ENCODE data around the gene MLYCD.

MLYCD gene

DNA sequence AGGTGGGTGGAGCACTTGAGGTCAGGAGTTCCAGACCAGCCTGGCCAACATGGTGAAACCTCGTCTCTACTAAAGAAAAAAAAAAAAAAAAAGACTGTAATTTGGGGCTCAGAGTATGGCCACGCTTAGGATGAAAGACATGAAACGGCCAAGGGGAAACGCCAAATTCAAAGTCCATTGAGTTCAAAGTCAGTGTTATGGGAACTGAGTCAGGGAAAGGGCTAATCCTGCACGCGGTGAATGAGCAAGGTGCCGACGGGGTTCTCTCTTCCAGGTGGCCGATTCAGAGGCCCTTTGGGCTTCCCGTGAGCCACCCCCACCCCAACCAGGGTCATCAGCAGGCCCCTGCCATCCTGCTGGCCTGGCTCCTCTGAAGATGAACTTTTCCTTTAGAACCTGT, 46.7 kb downstream of the MLYCD start:
- H3K9me3 ChIP-seq (ENCODE audit: control insufficient read depth, low read length), result no peaks in the 10 kb centered on the region
- no peak overlapping the region for H3K14ac ChIP-seq (ENCODE audit: low read length in 2 of 2)
- no peak overlapping the region for H3K18ac ChIP-seq (ENCODE audit: low read depth in 1 of 2, low read length in 2 of 2)
- H3K4ac ChIP-seq (ENCODE audit: low read depth in 1 of 2, low read length in 2 of 2), result no peak overlapping the region
- 94% methylated on average over 10 of the region's 10 CpGs for WGBS
- peaks cover 10 to 11% of the 10 kb centered on the region in 2 experiments for H3K27me3 ChIP-seq (ENCODE audit: control insufficient read depth in 1 of 2, insufficient read depth in 1 of 2, low read length in 2 of 2)
- H3K79me1 ChIP-seq (replicated peaks; ENCODE audit: low read length, poor library complexity, severe bottlenecking), result no peaks in the 10 kb centered on the region
- no peak overlapping the region for H3K27ac ChIP-seq (ENCODE audit: low read length, poor library complexity, severe bottlenecking)
- DNase-seq, result no peak
- H3K4me3 ChIP-seq (ENCODE audit: insufficient read depth in 1 of 2, low read depth in 1 of 2, low read length in 2 of 2), result no peak overlapping the region
- no peak overlapping the region for H2BK12ac ChIP-seq (ENCODE audit: low read length in 2 of 2)
- H2BK15ac ChIP-seq (ENCODE audit: low read depth, poor library complexity, severe bottlenecking), result no peak overlapping the region
- no peak overlapping the region for H2AFZ ChIP-seq (ENCODE audit: low read depth, low read length)
- H2AK5ac ChIP-seq (ENCODE audit: low read length, severe bottlenecking), result no peak overlapping the region
- H3K4me1 ChIP-seq (ENCODE audit: control insufficient read depth, insufficient read depth, low read depth, low read length), result peaks cover 12% of the 10 kb centered on the region
- H4K8ac ChIP-seq (ENCODE audit: low read length), result no peak overlapping the region
- no peak overlapping the region for H2BK5ac ChIP-seq (ENCODE audit: low read depth, low read length, poor library complexity, severe bottlenecking)
- no peak overlapping the region for H2BK120ac ChIP-seq (ENCODE audit: low read depth, low read length)
- H4K91ac ChIP-seq (ENCODE audit: low read length), result no peak overlapping the region
- no peak overlapping the region for H3K4me2 ChIP-seq (ENCODE audit: low read length, poor library complexity, severe bottlenecking)
- no peak overlapping the region for H3K23ac ChIP-seq (ENCODE audit: low read length in 2 of 2)
- no peak overlapping the region for H3K9ac ChIP-seq (ENCODE audit: low read length)
- H3K36me3 ChIP-seq (ENCODE audit: control insufficient read depth in 1 of 2, insufficient read depth in 2 of 2, low read depth in 1 of 2, low read length in 2 of 2), result no peaks in the 10 kb centered on the region

DNA sequence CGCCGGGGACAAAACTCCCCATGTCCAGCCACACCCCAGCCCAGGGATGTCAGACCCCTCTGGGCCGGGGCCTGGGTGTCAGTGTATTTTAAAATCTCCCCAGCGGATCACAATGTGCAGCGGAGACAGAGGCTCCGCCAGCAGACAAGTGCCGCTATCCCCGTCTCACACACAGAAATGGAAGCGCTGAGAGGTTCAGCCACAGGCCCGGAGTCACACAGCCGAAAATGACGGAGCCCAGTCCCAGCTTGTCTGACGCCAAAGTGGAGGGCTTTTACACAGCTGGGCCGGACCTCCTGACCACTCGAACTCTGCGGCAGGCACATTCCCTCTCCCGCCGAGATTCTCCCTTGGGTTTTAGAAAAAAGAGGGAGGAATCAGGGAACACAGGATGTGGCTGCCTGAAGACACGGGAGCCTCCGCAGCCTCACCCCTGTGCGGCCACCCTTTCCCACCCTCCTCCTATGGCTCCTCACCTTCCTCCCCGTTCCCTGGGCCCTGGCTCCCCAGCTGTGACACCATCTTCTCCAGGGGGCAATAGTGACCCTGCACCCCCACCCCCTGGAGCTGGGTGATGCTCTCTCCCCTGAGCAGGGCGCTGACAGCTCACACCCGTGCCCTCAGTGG, 47.4 kb downstream of the MLYCD start:
- Histone ChIP-seq H3K79me1 (replicated peaks; ENCODE audit: low read length, poor library complexity, severe bottlenecking) (no peaks in the 10 kb centered on the region), H2BK5ac (ENCODE audit: low read depth, low read length, poor library complexity, severe bottlenecking) (no peak overlapping the region), H3K36me3 (ENCODE audit: control insufficient read depth in 1 of 2, insufficient read depth in 2 of 2, low read depth in 1 of 2, low read length in 2 of 2) (no peaks in the 10 kb centered on the region), H3K4ac (ENCODE audit: low read depth in 1 of 2, low read length in 2 of 2) (peak overlapping the region in 1 of 2 experiments; percentile 50), H4K8ac (ENCODE audit: low read length) (peak overlapping the region; percentile 38), H2AK5ac (ENCODE audit: low read length, severe bottlenecking) (no peak overlapping the region), H2BK15ac (ENCODE audit: low read depth, poor library complexity, severe bottlenecking) (no peak overlapping the region), H3K4me3 (ENCODE audit: insufficient read depth in 1 of 2, low read depth in 1 of 2, low read length in 2 of 2) (no peak overlapping the region), H2AFZ (ENCODE audit: low read depth, low read length) (no peak overlapping the region), H3K4me1 (ENCODE audit: control insufficient read depth, insufficient read depth, low read depth, low read length) (peaks cover 12% of the 10 kb centered on the region), H3K9ac (ENCODE audit: low read length) (no peak overlapping the region), H3K18ac (ENCODE audit: low read depth in 1 of 2, low read length in 2 of 2) (peak overlapping the region in 1 of 2 experiments; percentile 25), H3K23ac (ENCODE audit: low read length in 2 of 2) (no peak overlapping the region), H2BK12ac (ENCODE audit: low read length in 2 of 2) (peak overlapping the region in 1 of 2 experiments; percentile 62), H3K27ac (ENCODE audit: low read length, poor library complexity, severe bottlenecking) (no peak overlapping the region), H3K27me3 (ENCODE audit: control insufficient read depth in 1 of 2, insufficient read depth in 1 of 2, low read length in 2 of 2) (peaks cover 3 to 10% of the 10 kb centered on the region in 2 experiments), H3K4me2 (ENCODE audit: low read length, poor library complexity, severe bottlenecking) (no peak overlapping the region), H4K91ac (ENCODE audit: low read length) (peak overlapping the region; percentile 70), H3K9me3 (ENCODE audit: control insufficient read depth, low read length) (no peaks in the 10 kb centered on the region), H2BK120ac (ENCODE audit: low read depth, low read length) (no peak overlapping the region), H3K14ac (ENCODE audit: low read length in 2 of 2) (no peak overlapping the region)
- WGBS, result 82% methylated on average over 23 of the region's 24 CpGs
- no peak for DNase-seq

DNA sequence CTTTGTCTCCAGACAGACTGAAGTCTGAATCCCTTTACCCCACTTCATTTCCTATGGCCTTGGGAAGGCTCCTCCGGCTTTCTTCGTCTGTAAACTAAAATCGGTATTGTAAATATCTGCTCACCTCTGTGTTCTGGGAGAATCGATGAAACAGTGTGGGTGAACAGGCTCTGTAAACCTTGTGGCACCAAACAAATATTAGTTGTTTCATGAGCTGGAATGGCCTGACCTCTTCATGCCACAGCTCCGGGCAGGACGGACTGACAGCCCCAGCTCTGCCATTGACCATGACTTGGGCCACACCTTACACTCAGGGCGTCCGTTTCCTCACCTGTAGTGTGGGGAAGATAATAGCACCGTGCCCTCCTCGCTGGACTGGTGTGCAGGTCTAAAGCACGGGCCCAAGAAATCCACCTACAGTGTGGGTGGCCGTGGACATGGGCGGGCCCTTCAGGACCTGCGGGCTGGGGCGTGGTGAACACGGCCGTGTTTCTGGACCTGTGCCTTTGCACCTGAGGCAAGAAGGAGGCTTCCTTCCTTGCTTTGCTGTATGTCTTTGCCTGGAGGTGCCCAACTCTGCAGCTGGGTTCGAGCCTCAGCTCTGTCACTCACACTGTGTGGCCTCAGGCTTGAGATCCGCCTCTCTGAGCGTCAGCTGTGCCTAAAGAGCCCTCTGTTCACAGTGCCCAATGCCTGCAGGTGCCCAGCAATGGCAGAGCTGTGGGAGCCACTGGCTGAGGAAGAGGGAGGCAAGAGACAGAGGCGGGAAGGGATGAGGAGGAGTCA, 48.1 kb downstream of the MLYCD start:
- no peak for DNase-seq
- H4K91ac ChIP-seq (ENCODE audit: low read length), result peak overlapping the region; percentile 89
- H2BK120ac ChIP-seq (ENCODE audit: low read depth, low read length), result no peak overlapping the region
- peaks cover 3 to 10% of the 10 kb centered on the region in 2 experiments for H3K27me3 ChIP-seq (ENCODE audit: control insufficient read depth in 1 of 2, insufficient read depth in 1 of 2, low read length in 2 of 2)
- no peak overlapping the region for H3K4ac ChIP-seq (ENCODE audit: low read depth in 1 of 2, low read length in 2 of 2)
- peak overlapping the region in 1 of 2 experiments; percentile 25 for H3K18ac ChIP-seq (ENCODE audit: low read depth in 1 of 2, low read length in 2 of 2)
- peaks cover 12% of the 10 kb centered on the region for H3K4me1 ChIP-seq (ENCODE audit: control insufficient read depth, insufficient read depth, low read depth, low read length)
- no peak overlapping the region for H3K14ac ChIP-seq (ENCODE audit: low read length in 2 of 2)
- H3K9me3 ChIP-seq (ENCODE audit: control insufficient read depth, low read length), result no peaks in the 10 kb centered on the region
- no peak overlapping the region for H2BK12ac ChIP-seq (ENCODE audit: low read length in 2 of 2)
- H3K27ac ChIP-seq (ENCODE audit: low read length, poor library complexity, severe bottlenecking), result no peak overlapping the region
- H2AFZ ChIP-seq (ENCODE audit: low read depth, low read length), result no peak overlapping the region
- WGBS, result 84% methylated on average over 20 of the region's 21 CpGs
- H2BK5ac ChIP-seq (ENCODE audit: low read depth, low read length, poor library complexity, severe bottlenecking), result no peak overlapping the region
- no peak overlapping the region for H3K4me2 ChIP-seq (ENCODE audit: low read length, poor library complexity, severe bottlenecking)
- no peaks in the 10 kb centered on the region for H3K36me3 ChIP-seq (ENCODE audit: control insufficient read depth in 1 of 2, insufficient read depth in 2 of 2, low read depth in 1 of 2, low read length in 2 of 2)
- H2AK5ac ChIP-seq (ENCODE audit: low read length, severe bottlenecking), result no peak overlapping the region
- no peak overlapping the region for H2BK15ac ChIP-seq (ENCODE audit: low read depth, poor library complexity, severe bottlenecking)
- H4K8ac ChIP-seq (ENCODE audit: low read length), result peak overlapping the region; percentile 57
- no peak overlapping the region for H3K4me3 ChIP-seq (ENCODE audit: insufficient read depth in 1 of 2, low read depth in 1 of 2, low read length in 2 of 2)
- no peaks in the 10 kb centered on the region for H3K79me1 ChIP-seq (replicated peaks; ENCODE audit: low read length, poor library complexity, severe bottlenecking)
- H3K9ac ChIP-seq (ENCODE audit: low read length), result no peak overlapping the region
- H3K23ac ChIP-seq (ENCODE audit: low read length in 2 of 2), result no peak overlapping the region

DNA sequence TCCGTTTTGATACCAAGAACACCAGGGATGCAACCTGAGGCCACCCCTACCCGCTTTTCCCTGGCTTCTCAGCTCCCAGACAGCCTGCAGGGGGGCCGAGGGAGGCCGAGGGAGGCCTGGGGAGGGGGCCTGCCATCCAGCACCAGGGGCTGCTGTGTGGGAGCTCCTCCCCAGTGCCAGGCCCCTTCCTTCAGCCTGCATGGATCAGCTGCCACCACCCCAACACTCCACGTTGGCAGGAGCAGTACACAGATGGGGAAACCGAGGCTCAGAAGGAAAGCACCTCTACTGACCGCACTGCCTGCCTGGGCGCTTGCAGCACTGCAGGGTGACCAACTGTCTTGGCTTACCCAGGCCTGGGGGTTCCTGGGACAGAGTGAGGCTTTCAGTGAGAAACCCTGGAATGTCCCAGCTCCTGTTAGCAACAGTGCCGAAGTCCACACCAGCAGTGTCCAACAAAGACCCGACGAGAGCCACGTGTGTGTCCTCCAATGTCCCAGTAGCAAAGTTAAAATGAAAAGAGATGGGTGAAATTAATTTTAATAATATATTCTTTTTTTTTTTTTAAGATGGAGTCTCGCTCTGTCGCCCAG, 48.8 kb downstream of the MLYCD start:
- no peak overlapping the region for H3K4me3 ChIP-seq (ENCODE audit: insufficient read depth in 1 of 2, low read depth in 1 of 2, low read length in 2 of 2)
- H3K9ac ChIP-seq (ENCODE audit: low read length), result no peak overlapping the region
- H2BK15ac ChIP-seq (ENCODE audit: low read depth, poor library complexity, severe bottlenecking), result no peak overlapping the region
- H2AK5ac ChIP-seq (ENCODE audit: low read length, severe bottlenecking), result no peak overlapping the region
- no peak overlapping the region for H4K8ac ChIP-seq (ENCODE audit: low read length)
- 85% methylated on average over 13 of the region's 14 CpGs for WGBS
- no peaks in the 10 kb centered on the region for H3K36me3 ChIP-seq (ENCODE audit: control insufficient read depth in 1 of 2, insufficient read depth in 2 of 2, low read depth in 1 of 2, low read length in 2 of 2)
- H3K14ac ChIP-seq (ENCODE audit: low read length in 2 of 2), result no peak overlapping the region
- H2AFZ ChIP-seq (ENCODE audit: low read depth, low read length), result no peak overlapping the region
- H3K4me1 ChIP-seq (ENCODE audit: control insufficient read depth, insufficient read depth, low read depth, low read length), result peaks cover 15% of the 10 kb centered on the region
- H2BK5ac ChIP-seq (ENCODE audit: low read depth, low read length, poor library complexity, severe bottlenecking), result no peak overlapping the region
- peaks cover 3 to 10% of the 10 kb centered on the region in 2 experiments for H3K27me3 ChIP-seq (ENCODE audit: control insufficient read depth in 1 of 2, insufficient read depth in 1 of 2, low read length in 2 of 2)
- H3K79me1 ChIP-seq (replicated peaks; ENCODE audit: low read length, poor library complexity, severe bottlenecking), result no peaks in the 10 kb centered on the region
- H3K9me3 ChIP-seq (ENCODE audit: control insufficient read depth, low read length), result no peaks in the 10 kb centered on the region
- no peak overlapping the region for H3K4me2 ChIP-seq (ENCODE audit: low read length, poor library complexity, severe bottlenecking)
- no peak overlapping the region for H3K27ac ChIP-seq (ENCODE audit: low read length, poor library complexity, severe bottlenecking)
- H3K18ac ChIP-seq (ENCODE audit: low read depth in 1 of 2, low read length in 2 of 2), result no peak overlapping the region
- no peak overlapping the region for H4K91ac ChIP-seq (ENCODE audit: low read length)
- no peak overlapping the region for H3K23ac ChIP-seq (ENCODE audit: low read length in 2 of 2)
- H3K4ac ChIP-seq (ENCODE audit: low read depth in 1 of 2, low read length in 2 of 2), result no peak overlapping the region
- no peak for DNase-seq
- no peak overlapping the region for H2BK120ac ChIP-seq (ENCODE audit: low read depth, low read length)
- no peak overlapping the region for H2BK12ac ChIP-seq (ENCODE audit: low read length in 2 of 2)
